Peyer's patch (tissue), 4 donors: ENCODE results near the gene SLMAP.

Experiments used
- POLR2A ChIP-seq, 2 donors: fragments of 450-650 bp; IDR thresholded peaks; one replicate each; pipeline ENCODE4 v1.5.1; 2017; ENCODE audit warnings: antibody characterized with exemption in 2 of 2, mild to moderate bottlenecking in 2 of 2, moderate library complexity in 2 of 2
- TF ChIP-seq, protein P1 (sequence below), 6 experiments: fragments of 450-650 bp in 4 of 6; fragments of 200-600 bp in 2 of 6; sonication (generic) in 1 of 6; IDR thresholded peaks; one replicate each; pipeline ENCODE4 v1.5.1; 2017 to 2019; ENCODE audit warnings: antibody characterized with exemption in 6 of 6, mild to moderate bottlenecking in 3 of 6, moderate library complexity in 1 of 6

DNA sequence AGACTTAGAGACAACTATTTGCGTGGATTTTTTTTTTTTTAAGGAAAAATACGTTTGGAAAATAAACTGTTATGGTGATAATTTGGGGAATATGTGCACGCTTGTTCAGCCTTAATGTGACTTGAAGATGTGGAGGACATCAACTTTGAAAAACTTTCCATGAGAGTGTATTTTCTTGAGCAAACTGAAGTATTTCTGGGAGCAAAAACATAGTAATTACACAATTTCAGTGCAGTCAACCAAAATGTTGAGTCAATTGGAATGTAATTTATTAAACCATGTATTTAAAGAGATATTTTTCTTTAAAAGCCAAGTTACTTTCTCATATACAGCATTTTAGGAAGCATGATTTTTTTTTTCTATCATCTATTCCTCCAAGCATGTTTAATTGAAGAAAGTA, 171.8 kb downstream of the SLMAP start:
- TF ChIP-seq, protein P1, sequence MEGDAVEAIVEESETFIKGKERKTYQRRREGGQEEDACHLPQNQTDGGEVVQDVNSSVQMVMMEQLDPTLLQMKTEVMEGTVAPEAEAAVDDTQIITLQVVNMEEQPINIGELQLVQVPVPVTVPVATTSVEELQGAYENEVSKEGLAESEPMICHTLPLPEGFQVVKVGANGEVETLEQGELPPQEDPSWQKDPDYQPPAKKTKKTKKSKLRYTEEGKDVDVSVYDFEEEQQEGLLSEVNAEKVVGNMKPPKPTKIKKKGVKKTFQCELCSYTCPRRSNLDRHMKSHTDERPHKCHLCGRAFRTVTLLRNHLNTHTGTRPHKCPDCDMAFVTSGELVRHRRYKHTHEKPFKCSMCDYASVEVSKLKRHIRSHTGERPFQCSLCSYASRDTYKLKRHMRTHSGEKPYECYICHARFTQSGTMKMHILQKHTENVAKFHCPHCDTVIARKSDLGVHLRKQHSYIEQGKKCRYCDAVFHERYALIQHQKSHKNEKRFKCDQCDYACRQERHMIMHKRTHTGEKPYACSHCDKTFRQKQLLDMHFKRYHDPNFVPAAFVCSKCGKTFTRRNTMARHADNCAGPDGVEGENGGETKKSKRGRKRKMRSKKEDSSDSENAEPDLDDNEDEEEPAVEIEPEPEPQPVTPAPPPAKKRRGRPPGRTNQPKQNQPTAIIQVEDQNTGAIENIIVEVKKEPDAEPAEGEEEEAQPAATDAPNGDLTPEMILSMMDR (IDR thresholded peaks at IDR 0.05): no peak
- TF ChIP-seq POLR2A (IDR thresholded peaks at IDR 0.05): no peak
